DOHH2 (cell line): ENCODE data around the gene MYF5.

Experiments
- CTCF ChIP-seq: fragments of 200-600 bp; sonication (generic); IDR thresholded peaks from one replicate; pipeline ENCODE4 v1.5.1; 2014; ENCODE audit warnings: antibody characterized with exemption, mild to moderate bottlenecking, low read depth, low read length; ENCODE audit not compliant: poor library complexity, severe bottlenecking
- EZH2phosphoT487 ChIP-seq: fragments of 200-600 bp; sonication (generic); IDR thresholded peaks from 2 replicates; pipeline ENCODE4 v1.6.1; 2017; ENCODE audit warnings: borderline replicate concordance, mild to moderate bottlenecking, antibody characterized with exemption, low read length, moderate library complexity, mixed read lengths

- TF ChIP-seq CTCF: no peak
- TF ChIP-seq EZH2phosphoT487: no peak
These were observed 1.1 kb downstream of the MYF5 start for GRCh38 chr12:80717856-80718255.
